Measurements from ENCODE around the gene RARG.

Gene RARG

DNA sequence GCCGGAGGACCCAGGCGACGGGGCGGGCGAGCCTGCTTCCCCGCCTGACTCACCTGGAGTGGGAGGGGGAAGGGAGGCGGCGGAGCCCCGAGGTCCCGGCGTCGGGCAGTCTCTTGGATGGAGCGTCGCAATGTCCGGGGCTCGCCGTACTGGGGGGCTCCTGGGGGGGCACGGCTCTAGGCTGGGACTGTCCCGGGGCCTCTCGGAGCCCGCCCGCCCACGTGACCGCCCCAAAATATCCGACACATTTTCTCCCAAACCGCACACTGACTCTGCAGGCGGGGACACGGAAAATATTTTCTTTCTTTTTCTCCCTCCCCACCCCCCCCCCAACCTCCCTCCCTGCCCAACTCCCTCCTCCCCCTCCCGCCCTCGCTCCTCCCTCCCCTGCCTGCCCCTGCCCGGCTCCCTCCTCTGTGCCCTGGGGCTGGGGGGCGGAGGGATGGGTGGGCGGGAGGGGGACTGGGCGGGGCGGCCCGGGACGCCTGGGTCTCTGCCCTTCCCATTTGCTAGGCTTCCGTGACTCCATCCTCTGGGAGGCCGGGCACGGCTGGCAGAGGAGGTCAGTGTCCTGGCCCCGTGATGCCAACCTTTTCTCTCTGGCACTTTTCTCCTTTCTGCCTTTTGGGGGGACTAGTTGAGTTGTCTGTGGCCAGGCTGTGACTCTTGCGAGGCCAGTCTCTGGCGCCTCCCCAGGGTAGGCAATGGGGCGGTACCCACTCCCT is at the start of gene RARG:
Gene RARG, minus strand, starts transcription at position 289 of the 725 bp plus-strand sequence. CDS start 4,664 bp downstream, outside the sequence.
- DNase-seq, result peak; percentile 59

GRCh38 chr12:53279888-53280498 is 48.0 kb upstream of the RARG start:
- no peak for DNase-seq

GRCh38 chr12:53279283-53279869 is 47.4 kb upstream of the RARG start:
- DNase-seq, result no peak

DNA sequence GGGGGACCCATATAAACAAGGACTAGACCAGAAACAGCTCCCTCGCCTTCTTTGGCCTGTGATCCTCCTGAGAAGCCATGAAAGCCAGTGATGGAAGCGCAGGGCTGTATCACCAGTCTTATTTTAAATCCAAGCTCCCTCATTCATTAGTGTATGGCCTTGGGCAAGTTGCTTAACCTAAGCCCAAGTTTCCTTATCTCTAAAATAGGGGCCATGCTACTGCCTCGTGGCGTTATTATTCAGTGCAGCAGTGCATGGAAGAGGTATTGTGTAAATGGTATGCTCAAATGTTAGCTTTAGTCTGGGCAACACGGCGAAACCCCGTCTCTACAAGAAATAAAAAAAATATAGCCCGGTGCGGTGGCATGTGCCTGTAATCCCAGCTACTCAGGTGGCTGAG is 46.0 kb upstream of the RARG start:
- DNase-seq, result no peak

- no peak for DNase-seq
Measured at GRCh38 chr12:53276511-53276910, 44.5 kb upstream of the RARG start.

- DNase-seq, result no peak
Measured at GRCh38 chr12:53274445-53274844, 42.4 kb upstream of the RARG start.

DNA sequence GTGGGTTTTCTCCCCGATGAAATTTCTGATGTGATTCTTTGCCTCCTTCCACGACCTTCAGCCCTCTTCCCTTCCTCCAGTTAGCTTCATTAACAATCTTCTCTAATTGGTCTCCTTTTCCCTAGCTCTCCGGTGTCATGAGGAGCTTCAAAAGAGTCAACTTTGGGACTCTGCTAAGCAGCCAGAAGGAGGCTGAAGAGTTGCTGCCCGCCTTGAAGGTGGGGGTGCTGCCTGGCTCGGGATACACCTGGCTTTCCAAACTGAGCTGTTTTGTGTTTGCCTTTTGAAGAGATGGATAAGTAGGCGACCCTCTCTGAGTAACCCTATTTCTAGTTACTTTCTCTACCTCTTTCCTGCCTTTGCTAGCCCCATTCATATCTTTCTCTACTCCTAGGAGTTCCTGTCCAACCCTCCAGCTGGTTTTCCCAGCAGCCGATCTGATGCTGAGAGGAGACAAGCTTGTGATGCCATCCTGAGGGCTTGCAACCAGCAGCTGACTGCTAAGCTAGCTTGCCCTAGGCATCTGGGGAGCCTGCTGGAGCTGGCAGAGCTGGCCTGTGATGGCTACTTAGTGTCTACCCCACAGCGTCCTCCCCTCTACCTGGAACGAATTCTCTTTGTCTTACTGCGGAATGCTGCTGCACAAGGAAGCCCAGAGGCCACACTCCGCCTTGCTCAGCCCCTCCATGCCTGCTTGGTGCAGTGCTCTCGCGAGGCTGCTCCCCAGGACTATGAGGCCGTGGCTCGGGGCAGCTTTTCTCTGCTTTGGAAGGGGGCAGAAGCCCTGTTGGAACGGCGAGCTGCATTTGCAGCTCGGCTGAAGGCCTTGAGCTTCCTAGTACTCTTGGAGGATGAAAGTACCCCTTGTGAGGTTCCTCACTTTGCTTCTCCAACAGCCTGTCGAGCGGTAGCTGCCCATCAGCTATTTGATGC is 36.9 kb upstream of the RARG start:
- no peak for DNase-seq

DNA sequence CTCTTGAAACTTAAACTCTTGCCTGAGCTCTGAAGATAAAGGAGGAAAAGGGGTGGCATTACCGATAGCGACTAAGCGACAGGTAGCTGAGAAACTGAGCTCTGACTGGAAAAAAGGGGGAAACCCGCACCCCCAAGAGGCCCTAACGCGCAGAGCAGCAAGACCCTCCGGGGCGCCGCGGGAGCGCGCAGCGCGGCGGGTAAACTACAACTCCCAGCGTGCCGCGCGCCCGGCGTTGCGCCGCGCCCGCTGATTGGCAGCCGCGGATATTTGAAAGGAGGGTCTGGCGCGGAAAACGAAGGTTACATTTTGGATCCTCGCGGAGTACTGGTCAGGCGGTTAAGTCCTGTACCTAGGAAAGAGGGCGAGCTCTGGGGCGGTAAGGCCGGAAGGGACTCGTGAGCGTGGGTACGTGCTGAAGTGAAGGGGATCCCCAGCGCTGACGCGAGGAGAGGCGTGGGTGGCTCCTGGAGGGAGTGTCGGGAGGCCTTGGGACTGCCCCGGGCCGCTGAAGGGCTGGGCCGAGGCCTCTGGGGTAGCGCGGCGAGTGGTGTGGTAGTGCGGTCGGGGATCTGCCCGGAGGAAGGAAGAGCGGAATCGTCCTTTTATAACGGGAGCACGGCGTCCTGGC is 36.1 kb upstream of the RARG start, which contains the start of gene ESPL1:
Gene ESPL1, plus strand, starts transcription at position 301 of the 631 bp plus-strand sequence. CDS start 468 bp downstream, outside the sequence.
- DNase-seq, result peak; percentile 91

GRCh38 chr12:53267306-53267998 is 35.4 kb upstream of the RARG start:
- no peak for DNase-seq

DNA sequence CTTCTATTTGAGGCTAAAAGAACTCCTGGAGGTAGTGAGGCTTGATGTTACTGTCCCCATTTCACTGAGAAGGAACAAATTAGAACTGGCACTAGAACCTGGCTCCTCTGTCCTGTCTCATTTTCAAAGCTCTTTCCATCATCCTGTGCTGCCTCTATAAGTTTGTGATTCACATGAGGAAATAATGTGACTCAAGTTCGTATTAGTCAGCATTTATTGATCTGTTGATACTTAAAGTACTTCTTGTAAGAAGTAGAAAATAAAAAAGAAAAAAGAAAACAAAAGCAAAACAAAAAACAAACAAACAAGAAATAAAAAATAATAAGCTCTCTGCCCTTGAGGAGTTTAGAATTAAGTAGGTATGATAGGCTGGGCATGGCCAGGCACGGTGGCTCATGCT is 33.8 kb upstream of the RARG start:
- DNase-seq, result no peak

DNA sequence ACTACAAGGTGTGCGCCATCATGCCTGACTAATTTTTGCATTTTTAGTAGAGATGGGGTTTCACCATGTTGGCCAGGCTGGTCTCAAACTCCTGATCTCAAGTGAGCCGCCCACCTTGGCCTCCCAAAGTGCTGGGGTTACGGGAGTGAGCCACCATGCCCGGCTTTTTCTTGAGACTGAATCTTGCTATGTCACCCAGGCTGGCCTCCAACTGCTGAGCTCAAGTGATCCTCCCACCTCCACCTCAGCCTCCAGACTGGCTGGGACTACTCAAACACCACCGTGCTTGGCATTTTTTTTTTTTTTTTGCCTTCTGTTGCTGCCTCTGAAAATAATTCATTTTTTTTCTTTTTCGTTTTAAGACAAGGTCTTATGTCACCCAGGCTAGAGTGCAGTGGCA is 27.9 kb upstream of the RARG start:
- no peak for DNase-seq

- no peak for DNase-seq
Measured at GRCh38 chr12:53258541-53259539, 26.8 kb upstream of the RARG start.

DNA sequence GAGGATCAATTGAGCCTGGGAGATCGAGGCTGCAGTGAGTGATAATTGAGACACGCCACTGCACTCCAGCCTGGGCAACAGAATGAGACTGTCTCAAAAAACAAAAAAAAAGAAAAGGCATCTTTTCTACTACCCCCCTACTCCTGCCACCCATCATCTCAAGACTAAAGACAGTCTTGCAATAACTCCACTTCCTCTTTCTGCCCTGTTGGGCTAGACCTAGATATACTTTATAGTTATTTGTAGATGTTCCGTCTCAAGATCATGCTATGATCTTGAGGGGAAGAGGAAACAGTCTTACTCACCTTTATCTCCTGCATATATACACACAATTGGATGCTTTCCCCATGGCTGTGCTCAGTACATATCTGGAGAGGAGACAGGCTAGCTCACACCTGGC is 24.0 kb upstream of the RARG start:
- no peak for DNase-seq

DNA sequence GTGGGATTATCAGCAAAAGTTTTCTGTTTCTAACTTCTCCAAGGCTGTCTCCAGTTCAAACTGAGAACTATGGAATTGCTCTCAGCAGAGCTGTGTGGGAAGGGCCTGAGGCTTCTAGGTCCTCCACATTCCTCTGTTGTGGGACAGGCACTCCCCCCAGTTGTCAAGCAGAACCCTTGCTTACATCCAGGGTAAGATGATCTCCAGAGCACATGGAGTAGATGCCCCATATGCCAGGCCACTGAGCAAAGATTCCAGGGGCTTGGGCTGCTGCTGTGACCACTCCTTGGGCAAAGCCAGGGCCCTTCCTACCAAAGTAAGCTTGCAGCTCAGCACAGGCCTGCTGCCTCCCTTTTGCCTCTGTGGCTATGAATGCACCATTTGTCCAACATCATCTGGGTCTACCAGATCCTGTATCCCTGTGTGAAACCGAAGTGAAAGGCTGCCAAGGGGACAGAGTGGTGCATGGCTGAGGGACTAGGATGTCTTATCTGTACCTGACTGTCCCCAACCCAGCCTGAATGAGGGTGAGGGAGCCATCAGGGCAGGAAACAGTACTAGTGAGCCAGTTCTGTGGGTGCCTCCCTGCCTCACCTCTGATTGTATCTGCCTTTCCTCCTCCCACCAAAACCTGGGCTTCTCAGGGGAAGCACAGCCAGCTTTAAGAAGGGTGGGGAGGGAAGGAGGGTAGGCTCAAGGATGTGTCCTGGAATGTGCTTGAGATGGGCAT is 23.0 kb upstream of the RARG start:
- DNase-seq, result no peak

DNA sequence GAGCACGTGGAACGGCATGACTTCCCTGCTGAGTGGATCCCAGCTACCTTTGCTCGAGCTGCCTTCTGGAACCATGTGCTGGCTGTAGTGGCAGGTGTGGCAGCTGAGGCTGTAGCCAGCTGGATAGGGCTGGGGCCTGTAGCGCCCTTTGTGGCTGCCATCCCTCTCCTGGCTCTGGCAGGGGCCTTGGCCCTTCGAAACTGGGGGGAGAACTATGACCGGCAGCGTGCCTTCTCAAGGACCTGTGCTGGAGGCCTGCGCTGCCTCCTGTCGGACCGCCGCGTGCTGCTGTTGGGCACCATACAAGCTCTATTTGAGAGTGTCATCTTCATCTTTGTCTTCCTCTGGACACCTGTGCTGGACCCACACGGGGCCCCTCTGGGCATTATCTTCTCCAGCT is 21.3 kb upstream of the RARG start:
- DNase-seq, result no peak

DNA sequence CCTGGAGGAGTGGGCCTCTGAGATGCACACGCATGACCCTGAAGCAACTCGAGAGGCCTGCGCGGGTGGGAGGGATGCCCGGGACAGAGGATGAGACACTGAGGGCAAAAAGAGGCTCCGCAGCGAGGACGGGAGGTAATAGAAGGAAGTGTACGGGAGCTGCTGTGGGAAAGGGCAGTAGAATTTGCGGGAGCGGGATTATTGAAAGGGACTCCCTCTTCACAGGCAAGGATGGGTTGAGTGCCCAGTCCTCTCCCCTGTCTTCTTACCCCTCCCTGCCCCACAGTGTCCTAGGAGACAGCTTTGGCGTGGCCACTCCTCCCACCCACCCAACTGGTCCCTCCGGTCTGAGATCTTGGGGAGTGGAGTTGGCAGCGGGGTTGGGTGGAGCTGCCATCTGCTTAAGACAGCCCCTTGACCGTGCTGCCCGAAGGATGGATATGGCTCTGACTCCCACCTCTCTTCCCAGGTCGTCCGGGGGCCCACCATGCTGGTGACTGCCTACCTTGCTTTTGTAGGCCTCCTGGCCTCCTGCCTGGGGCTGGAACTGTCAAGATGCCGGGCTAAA is 20.4 kb upstream of the RARG start:
- no peak for DNase-seq

DNA sequence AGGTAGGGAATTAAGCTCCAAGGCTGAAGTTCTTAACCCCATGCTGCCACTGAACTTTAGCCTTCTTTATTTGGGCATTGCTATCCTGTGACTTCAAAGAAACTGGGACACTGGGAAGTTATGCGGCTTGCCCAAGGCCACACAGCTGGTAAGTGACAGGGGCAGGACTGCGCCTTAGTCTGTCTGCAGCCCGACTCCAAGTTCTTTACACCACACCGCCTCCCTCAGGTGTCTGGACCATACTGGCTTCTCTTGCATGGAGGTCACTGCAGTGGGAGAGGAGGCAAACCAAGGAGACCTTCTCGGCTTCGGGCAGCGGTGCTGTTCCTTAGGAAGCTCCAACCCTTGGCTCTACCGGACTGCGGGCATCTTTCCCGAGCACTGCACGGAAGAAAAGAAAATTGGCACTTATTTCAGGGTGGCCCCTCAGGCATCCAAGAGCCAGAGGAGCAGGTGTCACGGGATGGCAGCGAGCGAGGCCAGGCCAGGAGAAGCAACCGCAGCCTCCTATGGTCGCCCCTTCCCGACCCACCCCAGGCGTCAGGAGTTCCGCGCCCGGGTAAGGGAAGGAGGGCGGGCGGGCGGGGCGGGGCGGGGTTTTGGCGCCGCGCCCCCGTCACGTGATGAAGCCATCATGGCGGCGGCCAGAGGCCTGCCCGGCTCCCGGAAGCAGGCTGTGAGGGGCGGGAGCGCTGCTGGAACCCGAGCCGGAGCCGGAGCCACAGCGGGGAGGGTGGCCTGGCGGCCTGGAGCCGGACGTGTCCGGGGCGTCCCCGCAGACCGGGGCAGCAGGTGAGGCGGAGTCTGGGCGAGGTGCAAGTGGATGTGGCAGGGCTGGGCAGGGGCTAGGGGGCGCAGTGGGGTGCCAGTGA is 19.7 kb upstream of the RARG start:
- peak; percentile 90 for DNase-seq

GRCh38 chr12:53245286-53245685 is 13.3 kb upstream of the RARG start:
- DNase-seq, result no peak

DNA sequence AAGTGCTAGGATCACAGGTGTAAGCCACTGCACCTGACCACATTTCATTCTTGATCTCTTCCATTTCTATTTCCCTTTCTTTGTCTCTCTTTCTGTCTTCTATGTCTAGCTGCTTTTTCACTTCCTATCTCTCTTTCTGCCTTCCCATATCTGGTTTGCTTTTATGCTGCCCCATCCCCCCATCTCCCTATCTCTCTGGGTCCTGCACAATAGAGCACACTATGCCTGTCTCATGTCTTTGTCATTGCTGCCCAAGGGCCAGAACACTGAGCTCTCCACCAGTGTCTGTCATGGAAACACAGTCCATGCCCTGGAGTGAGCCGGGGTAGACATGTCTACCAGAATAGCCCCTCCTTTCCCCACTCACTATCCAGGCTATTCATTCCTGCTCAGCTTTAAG is 12.3 kb upstream of the RARG start:
- no peak for DNase-seq
